GM12801 (cell line): ENCODE data around the gene MSANTD1.

Experiments
- CTCF ChIP-seq: IDR thresholded peaks from one replicate; pipeline ENCODE4 v1.5.1; 2011; ENCODE audit warnings: control low read depth; ENCODE audit not compliant: insufficient read length; ENCODE audit errors: extremely low read depth

The MSANTD1 gene

GRCh38 chr4:3263876-3264193 is 14.9 kb downstream of the MSANTD1 start:
- TF ChIP-seq CTCF, result no peak

- no peak for TF ChIP-seq CTCF
Measured at GRCh38 chr4:3266076-3266475, 17.1 kb downstream of the MSANTD1 start.

GRCh38 chr4:3267576-3268394 is 18.8 kb downstream of the MSANTD1 start:
- no peak for TF ChIP-seq CTCF

GRCh38 chr4:3268395-3269104 is 19.6 kb downstream of the MSANTD1 start:
- TF ChIP-seq CTCF, result no peak

GRCh38 chr4:3269105-3269927 is 20.4 kb downstream of the MSANTD1 start:
- TF ChIP-seq CTCF, result no peak

GRCh38 chr4:3269991-3270611 is 21.1 kb downstream of the MSANTD1 start:
- no peak for TF ChIP-seq CTCF

- no peak for TF ChIP-seq CTCF
Measured at GRCh38 chr4:3271131-3271530, 22.2 kb downstream of the MSANTD1 start.
